Measurements from ENCODE around the gene ZDHHC14. TPM values are rescaled to one million over a fixed set of nuclear protein-coding genes. Genes with fewer than 3 reads are reported as not detected.

Gene ZDHHC14
- polyA plus RNA-seq, 2 of the 4 experiments (the other 2 are of a cell fraction), result 2.2 to 2.8 TPM

GRCh38 chr6:157596461-157596860 lies 215.5 kb downstream of the ZDHHC14 start:
- no peak overlapping the region for H3K27ac ChIP-seq
- no peaks in the 10 kb centered on the region for H3K9me3 ChIP-seq
- no peak overlapping the region for H3K4me3 ChIP-seq
- TF ChIP-seq RFX5 (IDR thresholded peaks at IDR 0.05) (no peak), HOXB5 (CRISPR knock-in tag; IDR thresholded peaks at IDR 0.05) (no peak), FOSL2 (IDR thresholded peaks at IDR 0.05) (no peak), FOSL2 (CRISPR knock-in tag; IDR thresholded peaks at IDR 0.05) (no peak), FOXS1 (CRISPR knock-in tag; IDR thresholded peaks at IDR 0.05) (no peak), ESRRA (IDR thresholded peaks at IDR 0.05; ENCODE audit: borderline replicate concordance, low read length) (no peak), MAFK (IDR thresholded peaks at IDR 0.05; ENCODE audit: partially characterized antibody) (no peak), HMGXB4 (CRISPR knock-in tag; IDR thresholded peaks at IDR 0.05; ENCODE audit: borderline replicate concordance) (no peak), FOSB (CRISPR knock-in tag; IDR thresholded peaks at IDR 0.05) (no peak), TFCP2L1 (CRISPR knock-in tag; IDR thresholded peaks at IDR 0.05) (no peak), POLR2A (IDR thresholded peaks at IDR 0.05; ENCODE audit: low read length) (no peak), EHF (CRISPR knock-in tag; IDR thresholded peaks at IDR 0.05) (no peak), ZNF302 (CRISPR knock-in tag; IDR thresholded peaks at IDR 0.05) (no peak), NFE2L2 (conservative IDR thresholded peaks at IDR 0.05; ENCODE audit: low read length) (no peak)
- TF ChIP-seq, protein P1, sequence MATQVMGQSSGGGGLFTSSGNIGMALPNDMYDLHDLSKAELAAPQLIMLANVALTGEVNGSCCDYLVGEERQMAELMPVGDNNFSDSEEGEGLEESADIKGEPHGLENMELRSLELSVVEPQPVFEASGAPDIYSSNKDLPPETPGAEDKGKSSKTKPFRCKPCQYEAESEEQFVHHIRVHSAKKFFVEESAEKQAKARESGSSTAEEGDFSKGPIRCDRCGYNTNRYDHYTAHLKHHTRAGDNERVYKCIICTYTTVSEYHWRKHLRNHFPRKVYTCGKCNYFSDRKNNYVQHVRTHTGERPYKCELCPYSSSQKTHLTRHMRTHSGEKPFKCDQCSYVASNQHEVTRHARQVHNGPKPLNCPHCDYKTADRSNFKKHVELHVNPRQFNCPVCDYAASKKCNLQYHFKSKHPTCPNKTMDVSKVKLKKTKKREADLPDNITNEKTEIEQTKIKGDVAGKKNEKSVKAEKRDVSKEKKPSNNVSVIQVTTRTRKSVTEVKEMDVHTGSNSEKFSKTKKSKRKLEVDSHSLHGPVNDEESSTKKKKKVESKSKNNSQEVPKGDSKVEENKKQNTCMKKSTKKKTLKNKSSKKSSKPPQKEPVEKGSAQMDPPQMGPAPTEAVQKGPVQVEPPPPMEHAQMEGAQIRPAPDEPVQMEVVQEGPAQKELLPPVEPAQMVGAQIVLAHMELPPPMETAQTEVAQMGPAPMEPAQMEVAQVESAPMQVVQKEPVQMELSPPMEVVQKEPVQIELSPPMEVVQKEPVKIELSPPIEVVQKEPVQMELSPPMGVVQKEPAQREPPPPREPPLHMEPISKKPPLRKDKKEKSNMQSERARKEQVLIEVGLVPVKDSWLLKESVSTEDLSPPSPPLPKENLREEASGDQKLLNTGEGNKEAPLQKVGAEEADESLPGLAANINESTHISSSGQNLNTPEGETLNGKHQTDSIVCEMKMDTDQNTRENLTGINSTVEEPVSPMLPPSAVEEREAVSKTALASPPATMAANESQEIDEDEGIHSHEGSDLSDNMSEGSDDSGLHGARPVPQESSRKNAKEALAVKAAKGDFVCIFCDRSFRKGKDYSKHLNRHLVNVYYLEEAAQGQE (IDR thresholded peaks at IDR 0.05), result no peak
- ChIA-PET CTCF (interaction anchor here (0.6 to 3.5 kb wide), 7 partner anchors 8 to 281 kb away, joined by 3 to 16 read pairs (median 4); no protein-coding TSS in a partner anchor), POLR2A (no interaction called here)
- no peak for DNase-seq (ENCODE audit: low read depth in 1 of 2, low spot score in 1 of 2)
- no peaks in the 10 kb centered on the region for H3K4me1 ChIP-seq
- H3K4me2 ChIP-seq, result no peak overlapping the region
- ATAC-seq, result no peak
- 73% methylated on average over 6 of the region's 6 CpGs for WGBS (ENCODE audit: missing lambda C conversion rate)
- no peak for FAIRE-seq

DNA sequence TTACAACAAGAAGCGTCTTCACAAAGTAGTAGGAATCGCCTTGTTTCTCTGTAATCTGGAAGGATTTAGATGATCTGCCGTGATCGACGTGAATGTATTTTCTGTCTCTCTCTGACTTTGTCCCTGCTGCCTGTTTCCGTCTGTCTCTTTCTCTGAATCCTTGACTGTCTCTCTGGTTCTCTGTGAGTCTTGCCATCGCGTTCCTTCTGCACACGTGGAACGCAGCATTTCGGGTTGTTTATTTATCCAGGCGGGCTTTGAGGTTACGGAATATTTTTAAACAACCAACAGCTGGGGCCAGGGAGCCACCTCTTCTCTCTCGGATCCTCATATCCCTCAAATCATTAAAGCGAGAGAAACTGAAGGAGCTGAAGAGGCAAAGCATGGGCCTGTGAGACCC lies 215.9 kb downstream of the ZDHHC14 start:
- ATAC-seq (no peak), FAIRE-seq (no peak), DNase-seq (ENCODE audit: low read depth in 1 of 2, low spot score in 1 of 2) (no peak)
- TF ChIP-seq POLR2A (IDR thresholded peaks at IDR 0.05; ENCODE audit: low read length) (no peak), GATA3 (IDR thresholded peaks at IDR 0.05; ENCODE audit: borderline replicate concordance) (no peak), NFE2L2 (conservative IDR thresholded peaks at IDR 0.05; ENCODE audit: low read length) (no peak), USF2 (IDR thresholded peaks at IDR 0.05) (no peak), JUNB (IDR thresholded peaks at IDR 0.05) (no peak)
- TF ChIP-seq, protein P2, sequence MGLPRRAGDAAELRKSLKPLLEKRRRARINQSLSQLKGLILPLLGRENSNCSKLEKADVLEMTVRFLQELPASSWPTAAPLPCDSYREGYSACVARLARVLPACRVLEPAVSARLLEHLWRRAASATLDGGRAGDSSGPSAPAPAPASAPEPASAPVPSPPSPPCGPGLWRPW (IDR thresholded peaks at IDR 0.05), result no peak
- Histone ChIP-seq H3K4me3 (no peak overlapping the region), H3K4me1 (no peaks in the 10 kb centered on the region), H3K4me2 (no peak overlapping the region), H3K9me3 (no peaks in the 10 kb centered on the region), H3K27ac (no peak overlapping the region)
- CTCF ChIA-PET, result interaction anchor here (1.0 to 3.5 kb wide), 7 partner anchors 9 to 282 kb away, joined by 3 to 16 read pairs (median 5); no protein-coding TSS in a partner anchor
- POLR2A ChIA-PET, result no interaction called here
- 96% methylated on average over 15 of the region's 15 CpGs for WGBS (ENCODE audit: missing lambda C conversion rate)

All from A549 (cell line).